ENCODE measurements around the gene ABHD15. TPM values are rescaled to one million over a fixed set of nuclear protein-coding genes. Genes with fewer than 3 reads are reported as not detected.

ABHD15 gene, protein sequence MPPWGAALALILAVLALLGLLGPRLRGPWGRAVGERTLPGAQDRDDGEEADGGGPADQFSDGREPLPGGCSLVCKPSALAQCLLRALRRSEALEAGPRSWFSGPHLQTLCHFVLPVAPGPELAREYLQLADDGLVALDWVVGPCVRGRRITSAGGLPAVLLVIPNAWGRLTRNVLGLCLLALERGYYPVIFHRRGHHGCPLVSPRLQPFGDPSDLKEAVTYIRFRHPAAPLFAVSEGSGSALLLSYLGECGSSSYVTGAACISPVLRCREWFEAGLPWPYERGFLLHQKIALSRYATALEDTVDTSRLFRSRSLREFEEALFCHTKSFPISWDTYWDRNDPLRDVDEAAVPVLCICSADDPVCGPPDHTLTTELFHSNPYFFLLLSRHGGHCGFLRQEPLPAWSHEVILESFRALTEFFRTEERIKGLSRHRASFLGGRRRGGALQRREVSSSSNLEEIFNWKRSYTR
- 10 to 100 TPM in 2 of 9 donors, 1 to 10 TPM in 7; 5.3 to 13.1 (median 9.0) TPM for total RNA-seq
- 1 to 10 TPM; 4.0 to 8.2 TPM for polyA plus RNA-seq
- long read RNA-seq, donor 1, transcript ABHD15-201 (2 exons, 3,592 nt), result major isoform, 11 of 16 reads
- long read RNA-seq, donor 1, partial matches to known transcripts, result 5 of 16 reads
- long read RNA-seq, donor 1, other reads (novel, unspliced or antisense), result 0 of 16 reads
- long read RNA-seq, donor 2, transcript ABHD15-201 (2 exons, 3,592 nt), result major isoform, 6 of 17 reads
- long read RNA-seq, donor 2, partial matches to known transcripts, result 9 of 17 reads
- long read RNA-seq, donor 2, other reads (novel, unspliced or antisense), result 2 of 17 reads
- long read RNA-seq, donor 3, transcript ABHD15-201 (2 exons, 3,592 nt), result major isoform, 12 of 16 reads
- long read RNA-seq, donor 3, partial matches to known transcripts, result 3 of 16 reads
- long read RNA-seq, donor 3, other reads (novel, unspliced or antisense), result 1 of 16 reads

- H3K4me1 ChIP-seq, result peaks cover 0 to 63% (median 30%) of the 10 kb centered on the region in 12 donors
- peak in 3 of 4 donors; percentile 8 to 58 (median 57) for ATAC-seq
- H3K9me3 ChIP-seq, result no peaks in the 10 kb centered on the region
- H3K27me3 ChIP-seq, result no peaks in the 10 kb centered on the region
- 1 to 3% (median 2%) methylated on average over 36 to 94 of the region's 94 CpGs for WGBS, 4 donors
- H3K4me3 ChIP-seq, result peak within 1 kb of the TSS; percentile 66 to 86 (median 81)
- peak; percentile 59 to 85 (median 67) for DNase-seq
- intact Hi-C loops (cut with DNase I), result loop anchor here in 2 of 10 donors (10.0 kb wide), 2 partner anchors 422 to 918 kb away; no protein-coding TSS in a partner anchor
- H3K36me3 ChIP-seq, result peaks cover 0 to 3% (median 0%) of the 10 kb centered on the region in 9 donors
- peak within 1 kb of the TSS; percentile 59 to 93 (median 88) for H3K27ac ChIP-seq
- peak in 1 of 2 donors; percentile 57 for TF ChIP-seq POLR2A (IDR thresholded peaks at IDR 0.05)
- TF ChIP-seq, protein P1, sequence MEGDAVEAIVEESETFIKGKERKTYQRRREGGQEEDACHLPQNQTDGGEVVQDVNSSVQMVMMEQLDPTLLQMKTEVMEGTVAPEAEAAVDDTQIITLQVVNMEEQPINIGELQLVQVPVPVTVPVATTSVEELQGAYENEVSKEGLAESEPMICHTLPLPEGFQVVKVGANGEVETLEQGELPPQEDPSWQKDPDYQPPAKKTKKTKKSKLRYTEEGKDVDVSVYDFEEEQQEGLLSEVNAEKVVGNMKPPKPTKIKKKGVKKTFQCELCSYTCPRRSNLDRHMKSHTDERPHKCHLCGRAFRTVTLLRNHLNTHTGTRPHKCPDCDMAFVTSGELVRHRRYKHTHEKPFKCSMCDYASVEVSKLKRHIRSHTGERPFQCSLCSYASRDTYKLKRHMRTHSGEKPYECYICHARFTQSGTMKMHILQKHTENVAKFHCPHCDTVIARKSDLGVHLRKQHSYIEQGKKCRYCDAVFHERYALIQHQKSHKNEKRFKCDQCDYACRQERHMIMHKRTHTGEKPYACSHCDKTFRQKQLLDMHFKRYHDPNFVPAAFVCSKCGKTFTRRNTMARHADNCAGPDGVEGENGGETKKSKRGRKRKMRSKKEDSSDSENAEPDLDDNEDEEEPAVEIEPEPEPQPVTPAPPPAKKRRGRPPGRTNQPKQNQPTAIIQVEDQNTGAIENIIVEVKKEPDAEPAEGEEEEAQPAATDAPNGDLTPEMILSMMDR (IDR thresholded peaks at IDR 0.05), result no peak
These were observed at the start of gene ABHD15 for GRCh38 chr17:29566473-29567303. Gene ABHD15, minus strand, starts transcription at chr17:29567037. Its CDS starts 71 bp downstream, at chr17:29566966.

DNA sequence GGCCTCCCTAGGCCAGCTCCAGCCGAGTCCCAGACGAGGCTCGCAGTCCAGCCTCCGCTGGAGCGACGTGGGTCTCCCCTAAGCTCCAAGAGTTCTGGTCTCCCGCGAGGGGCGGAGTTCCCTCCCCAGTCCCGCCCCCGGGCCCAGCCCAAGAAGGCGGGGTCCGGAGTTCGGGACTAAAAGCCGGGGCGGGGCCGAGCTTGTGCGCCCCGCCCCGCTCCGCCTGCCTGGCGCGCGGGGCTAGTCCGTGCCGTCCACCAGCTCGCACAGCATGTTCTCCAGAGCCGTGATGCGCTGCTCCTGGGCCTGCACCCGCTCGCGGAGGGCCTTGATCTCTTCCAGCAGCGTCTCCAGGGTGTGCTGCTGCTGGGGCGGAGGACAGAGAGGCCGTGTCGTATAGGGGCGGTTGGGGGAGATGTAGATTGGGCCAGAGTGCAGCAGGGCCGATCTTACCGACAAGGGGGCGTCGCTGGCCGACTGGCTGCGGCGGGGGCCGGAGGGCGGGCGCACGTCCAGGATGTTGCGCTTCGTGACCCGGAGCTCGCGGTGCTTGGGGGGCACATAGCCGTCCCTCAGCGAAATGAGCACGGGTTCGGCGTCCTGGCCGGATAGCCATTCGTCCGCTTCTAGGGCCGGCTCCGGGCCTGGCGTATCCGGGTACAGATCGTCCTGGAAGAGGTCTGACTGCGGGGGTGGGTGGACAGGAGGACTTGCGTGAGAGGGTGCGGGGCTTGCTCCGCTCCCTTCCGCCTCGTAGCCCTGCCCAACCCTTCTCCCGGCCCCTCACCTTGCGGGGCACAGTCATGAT lies 48.9 kb upstream of the ABHD15 start:
- intact Hi-C loops (cut with DNase I), result loop anchor here in 2 of 10 donors (2.0 to 5.0 kb wide), 3 partner anchors 23 to 162 kb away; partner anchors contain the start of gene ANKRD13B (in 1 of the 2)
- peak; percentile 32 to 64 (median 62) for ATAC-seq
- Histone ChIP-seq H3K36me3 (peaks cover 0 to 10% (median 0%) of the 10 kb centered on the region in 9 donors), H3K9me3 (no peaks in the 10 kb centered on the region), H3K27me3 (no peaks in the 10 kb centered on the region), H3K4me1 (peaks cover 6 to 79% (median 63%) of the 10 kb centered on the region in 12 donors), H3K27ac (peak overlapping the region in 7 of 12 donors; percentile 30 to 53 (median 41)), H3K4me3 (peak overlapping the region in 11 of 12 donors; percentile 29 to 61 (median 48))
- peak; percentile 84 to 91 (median 87) for DNase-seq
- 21 to 38% (median 28%) methylated on average over 41 to 74 of the region's 74 CpGs for WGBS, 4 donors
- TF ChIP-seq POLR2A (IDR thresholded peaks at IDR 0.05), result peak in 1 of 2 donors; percentile 64
- TF ChIP-seq, protein P1 (IDR thresholded peaks at IDR 0.05), result peak in 1 of 12 donors; percentile 18

DNA sequence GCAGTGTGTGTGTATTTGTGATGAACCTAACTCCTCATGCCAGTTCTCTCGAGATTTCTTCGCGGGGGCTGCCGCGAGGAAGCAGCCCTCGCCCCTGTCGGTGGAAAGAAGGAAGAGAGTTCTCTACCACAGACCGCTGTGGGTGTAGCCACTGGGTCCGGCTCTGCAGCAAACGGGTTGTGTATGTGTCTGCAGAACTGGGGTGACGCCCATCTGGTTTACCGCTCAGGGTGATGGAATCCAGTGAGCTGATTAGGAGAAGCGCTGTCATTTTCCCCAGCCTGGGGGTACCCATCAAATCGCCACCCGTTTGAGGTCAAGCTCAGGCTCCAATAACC lies 48.2 kb upstream of the ABHD15 start:
- H3K4me1 ChIP-seq, result peaks cover 6 to 72% (median 58%) of the 10 kb centered on the region in 12 donors
- H3K4me3 ChIP-seq, result peak overlapping the region in 9 of 12 donors; percentile 42 to 61 (median 50)
- TF ChIP-seq, protein P1 (IDR thresholded peaks at IDR 0.05), result no peak
- no peak for TF ChIP-seq POLR2A (IDR thresholded peaks at IDR 0.05)
- intact Hi-C loops (cut with DNase I), result loop anchor here in 2 of 10 donors (2.0 to 5.0 kb wide), 3 partner anchors 22 to 162 kb away; partner anchors contain the start of gene ANKRD13B (in 1 of the 2)
- no peaks in the 10 kb centered on the region for H3K9me3 ChIP-seq
- peak overlapping the region in 1 of 12 donors; percentile 51 for H3K27ac ChIP-seq
- H3K27me3 ChIP-seq, result no peaks in the 10 kb centered on the region
- H3K36me3 ChIP-seq, result peaks cover 0 to 10% (median 0%) of the 10 kb centered on the region in 9 donors
- DNase-seq (peak in 1 of 5 donors; percentile 52), ATAC-seq (no peak)
- WGBS, 4 donors, result 60 to 81% (median 70%) methylated on average over 15 of the region's 15 CpGs
